GM10847 (cell line): Measurements from ENCODE around the gene DENND6A.

Source experiments
- POLR2A ChIP-seq: IDR thresholded peaks from 2 replicates; pipeline ENCODE4 v1.6.1; 2011; ENCODE audit not compliant: insufficient read length; ENCODE audit errors: extremely low read depth

The DENND6A gene

DNA sequence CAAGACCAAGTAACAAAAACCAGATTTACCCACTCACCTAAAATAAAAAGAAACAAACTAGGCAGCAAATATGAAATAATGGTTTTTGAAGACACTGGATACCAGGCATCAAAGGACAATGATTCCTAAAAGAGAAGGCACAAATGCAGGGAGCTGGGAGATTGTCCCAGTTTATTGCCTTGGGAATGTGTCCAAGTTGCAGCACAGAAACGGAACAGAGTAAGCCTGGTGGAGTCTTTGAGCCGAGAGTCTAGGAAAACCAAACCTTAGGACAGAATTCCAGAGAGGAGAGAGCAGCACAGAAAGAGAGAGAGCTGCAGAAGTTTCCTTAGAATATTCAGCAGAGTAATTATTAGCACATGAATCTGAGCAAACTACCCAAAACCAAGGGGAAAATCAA is 87.9 kb downstream of the DENND6A start:
- TF ChIP-seq POLR2A, result no peak

- TF ChIP-seq POLR2A, result no peak
Observed at GRCh38 chr3:57600195-57600594, 92.7 kb downstream of the DENND6A start.

DNA sequence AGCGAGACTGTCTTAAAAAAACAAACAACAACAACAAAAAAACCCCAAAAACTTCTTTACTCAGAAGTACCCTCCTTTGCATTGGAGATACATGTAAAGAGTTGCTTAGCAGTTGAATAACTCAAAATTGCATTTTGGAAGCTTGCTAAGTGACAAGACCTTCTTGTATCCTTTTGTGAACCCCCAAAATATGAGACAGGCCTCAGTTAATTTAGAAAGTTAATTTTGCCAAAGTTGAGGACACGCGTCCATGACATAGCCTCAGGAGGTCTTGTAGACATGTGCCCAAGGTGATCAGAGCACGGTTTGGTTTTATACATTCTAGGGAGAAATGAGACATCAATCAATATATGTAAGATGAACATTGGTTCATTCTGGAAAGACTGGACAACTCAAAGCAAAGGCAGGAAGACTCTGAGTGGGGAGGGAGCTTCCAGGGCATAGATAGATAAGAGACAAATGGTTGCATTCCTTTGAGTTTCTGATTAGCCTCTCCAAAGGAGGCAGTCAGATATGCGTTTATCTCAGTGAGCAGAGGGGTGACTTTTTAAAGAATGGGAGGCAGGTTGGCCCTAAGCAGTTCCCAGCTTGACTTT is 94.0 kb downstream of the DENND6A start:
- no peak for TF ChIP-seq POLR2A

DNA sequence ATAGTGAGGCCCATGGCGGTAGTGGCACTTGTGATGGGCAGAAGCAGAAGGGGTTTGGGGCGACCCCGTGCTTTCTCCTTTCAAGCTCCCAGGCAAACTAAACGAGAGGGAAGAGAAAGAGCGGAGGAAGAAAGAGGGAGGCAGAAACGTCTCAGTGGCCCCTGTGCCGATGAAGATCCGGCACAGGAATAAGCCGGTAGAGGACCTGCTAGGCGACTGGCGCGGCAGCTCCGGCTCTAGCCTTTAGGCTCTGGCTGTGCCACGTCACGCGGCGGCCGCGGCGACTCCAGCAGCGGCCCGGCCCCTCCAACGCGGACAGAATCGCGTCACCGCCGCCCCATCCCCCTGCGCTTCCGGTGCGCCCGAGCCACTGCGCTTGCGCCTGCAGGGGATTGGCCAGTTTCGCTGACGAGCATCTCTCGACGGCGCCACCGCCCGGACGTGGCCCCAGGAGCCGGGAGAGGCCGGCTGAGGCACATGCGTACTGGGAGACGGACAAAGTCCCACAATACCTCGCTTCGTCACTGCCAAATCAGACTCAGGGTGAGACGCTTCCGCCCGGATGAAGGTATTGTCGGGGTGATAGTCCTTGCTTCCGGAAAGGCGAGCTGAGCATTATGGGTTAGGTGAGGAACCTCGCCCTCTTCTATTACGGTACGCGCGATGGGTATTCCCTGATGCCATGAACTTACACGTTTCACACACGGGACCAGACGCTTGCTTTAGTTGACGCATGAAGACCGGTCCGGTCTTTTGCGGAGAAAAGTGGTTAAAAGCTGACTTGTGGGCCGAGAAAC is 95.6 kb downstream of the DENND6A start, which contains the start of gene ARF4:
ARF4 (minus strand) TSS at position 218 of the 797 bp plus-strand sequence; CDS start at position 14, 204 bp downstream.
- TF ChIP-seq POLR2A, result peak; percentile 96

DNA sequence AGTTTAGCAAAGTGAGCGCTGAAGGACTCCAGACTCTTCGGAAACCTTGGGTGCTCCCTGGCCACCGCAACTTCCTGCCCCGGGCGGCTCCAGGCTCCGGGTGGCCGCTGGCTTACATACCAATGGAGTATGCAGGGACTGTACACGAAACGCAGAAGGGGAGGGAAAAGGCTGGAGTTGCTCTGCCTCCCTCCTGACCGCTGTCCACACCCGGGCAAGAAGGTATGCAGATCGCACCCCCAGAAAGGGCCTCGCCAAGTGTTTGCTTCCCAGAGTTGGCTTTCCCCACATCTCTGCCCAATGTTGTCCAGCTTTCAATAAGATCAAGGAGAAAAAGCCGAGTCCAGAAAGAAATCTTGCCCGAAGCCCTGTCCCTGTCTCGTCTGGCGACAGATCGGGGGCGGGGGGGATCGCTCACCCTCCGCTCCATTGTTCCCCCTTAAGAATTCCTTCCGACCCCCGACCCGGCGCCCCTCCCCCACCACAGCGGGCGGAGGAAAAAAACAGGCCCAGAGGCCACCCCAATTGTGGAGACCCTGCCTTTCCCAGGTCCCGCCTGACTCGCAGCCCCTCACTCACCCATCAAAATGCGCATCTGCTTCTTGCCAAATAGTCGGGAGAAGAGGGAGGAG is 96.3 kb downstream of the DENND6A start:
- TF ChIP-seq POLR2A, result no peak

DNA sequence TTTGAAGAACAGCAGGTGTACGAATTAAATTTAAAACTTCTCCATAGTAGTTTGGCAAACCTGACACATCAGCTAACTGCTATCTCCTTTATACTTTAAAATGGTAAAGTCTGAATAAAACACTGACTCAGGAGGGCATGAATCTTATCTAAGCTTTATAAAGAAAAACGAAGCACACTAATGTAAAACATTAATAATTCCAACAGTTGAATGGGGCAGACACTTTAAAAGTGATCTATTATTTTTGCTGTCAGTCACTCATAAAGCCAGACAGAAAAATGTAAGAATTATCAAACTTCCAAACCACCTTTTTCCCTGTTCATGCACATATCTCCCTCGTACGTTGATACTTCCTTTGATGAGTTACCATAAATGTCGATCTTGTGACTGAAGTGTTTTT is 98.3 kb downstream of the DENND6A start:
- no peak for TF ChIP-seq POLR2A

DNA sequence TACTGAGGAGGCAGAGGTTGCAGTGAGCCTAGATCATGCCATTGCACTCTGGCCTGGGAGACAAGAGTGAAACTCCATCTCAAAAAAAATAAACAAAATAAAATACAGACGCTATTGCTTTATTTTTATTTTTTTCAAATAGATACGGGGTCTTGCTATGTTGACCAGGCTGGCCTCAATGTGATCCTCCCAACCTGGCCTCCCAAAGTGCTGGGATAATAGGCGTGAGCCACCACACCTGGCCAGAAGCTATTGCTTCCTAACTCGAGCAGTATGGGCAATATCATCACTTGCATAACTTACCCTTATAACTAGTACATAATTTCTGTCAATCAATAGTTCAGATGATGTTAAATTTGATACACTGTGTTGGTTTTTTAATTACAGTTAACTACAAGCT is 98.7 kb downstream of the DENND6A start:
- no peak for TF ChIP-seq POLR2A

- TF ChIP-seq POLR2A, result no peak
Observed at GRCh38 chr3:57592306-57592705, 100.6 kb downstream of the DENND6A start.

- TF ChIP-seq POLR2A, result no peak
Observed at GRCh38 chr3:57587905-57588304, 105.0 kb downstream of the DENND6A start.

GRCh38 chr3:57586778-57587177 is 106.1 kb downstream of the DENND6A start:
- no peak for TF ChIP-seq POLR2A

GRCh38 chr3:57583544-57583943 is 109.3 kb downstream of the DENND6A start:
- no peak for TF ChIP-seq POLR2A

- TF ChIP-seq POLR2A, result no peak
Observed at GRCh38 chr3:57582474-57583168, 110.3 kb downstream of the DENND6A start.

- no peak for TF ChIP-seq POLR2A
Observed at GRCh38 chr3:57577801-57578200, 115.1 kb downstream of the DENND6A start.

DNA sequence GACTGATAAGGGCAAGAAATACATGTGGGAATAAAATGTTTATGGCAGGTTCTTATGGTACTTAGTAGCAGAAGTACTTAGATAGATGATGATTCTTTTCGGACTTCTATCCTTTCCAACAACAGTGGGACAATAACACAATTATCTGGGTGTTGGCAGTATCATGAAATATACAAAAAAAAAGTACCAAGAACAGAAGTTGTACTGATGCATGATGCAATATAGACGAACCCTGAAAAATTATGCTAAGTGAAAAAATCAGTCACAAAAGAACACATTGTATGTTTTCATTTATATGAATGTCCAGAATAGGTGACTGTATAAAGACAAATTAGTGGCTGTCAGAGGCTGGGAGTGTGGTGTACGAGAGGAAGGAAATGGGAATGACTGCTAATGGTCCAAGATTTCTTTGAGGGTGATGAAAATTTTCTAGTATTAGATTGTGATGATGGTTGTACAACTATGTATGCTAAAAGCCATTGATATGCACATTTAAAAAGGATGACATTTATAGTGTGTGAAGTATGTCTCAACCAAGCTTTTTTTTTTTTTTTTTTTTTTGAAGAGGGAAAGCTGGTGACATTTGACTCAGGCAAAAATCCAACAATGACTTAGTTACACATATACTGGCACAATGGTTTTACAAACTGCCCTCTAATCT is 116.8 kb downstream of the DENND6A start:
- no peak for TF ChIP-seq POLR2A
